Transverse colon (tissue), 4 donors: ENCODE data around the gene TAAR2. TPM values are rescaled to one million over a fixed set of nuclear protein-coding genes. Genes with fewer than 3 reads are reported as not detected.
"Not testable (repeated sequence)": the region's sequence is repeated elsewhere in the genome, so short reads cannot be mapped to it uniquely, and the experiment has no call there.

ENCODE experiments used
- DNase-seq: peaks from one replicate; pipeline ENCODE4 v3.0.0-alpha.2; 2019
- H3K27ac ChIP-seq, 4 donors: fragments of 200-600 bp; sonication (generic); 2 replicates each; pipeline ENCODE4 v1.5.1; 2016 to 2018; ENCODE audit warnings: inconsistent platforms in 4 of 4
- H3K27me3 ChIP-seq: fragments of 200-600 bp; sonication (generic); 2 replicates; pipeline ENCODE4 v1.5.1; 2017; ENCODE audit warnings: inconsistent platforms
- H3K36me3 ChIP-seq, 4 donors: fragments of 200-600 bp; sonication (generic); 2 replicates each; pipeline ENCODE4 v1.5.1; 2017 to 2019; ENCODE audit warnings: inconsistent platforms in 4 of 4
- H3K4me1 ChIP-seq, 4 donors: fragments of 200-600 bp; sonication (generic); 2 replicates each; pipeline ENCODE4 v1.5.1; 2017 to 2020; ENCODE audit warnings: inconsistent platforms in 4 of 4
- H3K4me3 ChIP-seq, 4 donors: fragments of 200-600 bp; sonication (generic); 1 replicate in 1 of 4; 2 replicates in 3 of 4; pipeline versions ENCODE4 v1.5.1 to v1.6.1; 2017 to 2019; ENCODE audit warnings: inconsistent platforms in 4 of 4
- H3K9me3 ChIP-seq, 2 donors: fragments of 200-600 bp; sonication (generic); 2 replicates each; pipeline ENCODE4 v1.5.1; 2017 to 2019; ENCODE audit warnings: inconsistent platforms in 2 of 2
- CTCF ChIP-seq, 5 experiments: fragments of 200-600 bp in 3 of 5; fragments of 450-650 bp in 2 of 5; sonication (generic) in 3 of 5; IDR thresholded peaks; 1 replicate in 2 of 5; 2 replicates in 3 of 5; pipeline ENCODE4 v1.5.1; 2016 to 2017; ENCODE audit warnings: antibody characterized with exemption in 5 of 5, inconsistent platforms in 3 of 5, mild to moderate bottlenecking in 2 of 5, moderate library complexity in 1 of 5
- EP300 ChIP-seq: sonication (generic); formaldehyde crosslinking; IDR thresholded peaks from one replicate; pipeline ENCODE4 v1.6.1; 2017; ENCODE audit warnings: antibody characterized with exemption, low read depth
- POLR2A ChIP-seq: fragments of 450-650 bp; IDR thresholded peaks from one replicate; pipeline ENCODE4 v1.6.1; 2016; ENCODE audit warnings: antibody characterized with exemption, mild to moderate bottlenecking, moderate library complexity
- POLR2AphosphoS5 ChIP-seq, 3 donors: sonication (generic); formaldehyde crosslinking; IDR thresholded peaks; one replicate each; pipeline ENCODE4 v1.6.1; 2016; ENCODE audit warnings: antibody characterized with exemption in 3 of 3
- WGBS, 2 donors: methylation state at CpG; one replicate each; pipeline ENCODE4 v1.1.5; 2018; ENCODE audit warnings: low coverage in 1 of 2; 5-methylcytosine and 5-hydroxymethylcytosine counted together
- in situ Hi-C, 4 donors: fragments of 200-750 bp; cut with MboI; loops; one replicate each; pipeline versions ENCODE4 v1.15.0 to v1.15.1; 2017; ENCODE audit warnings: low sequenced_read_pairs in 3 of 4, low pct_ligation_motif_present in 1 of 4, low pct_unique_long_range_greater_than_20kb in 1 of 4
- intact Hi-C: fragments of 100-400 bp; cut with DNase I; formaldehyde crosslinking; loops from one replicate; pipeline ENCODE4 v1.15.1; 2023; ENCODE audit warnings: low total_unique reads
- total RNA-seq, 4 donors: library from RNA; depleted of rRNA; stranded (reverse); fragments of >200 nt; gene quantifications; one replicate each; pipeline ENCODE4 v1.1.0, GENCODE V29; 2016

TAAR2 gene
- total RNA-seq, 4 donors from 2014 or later, result not detected

- Histone ChIP-seq H3K27me3 (no peaks in the 10 kb centered on the region), H3K36me3 (no peaks in the 10 kb centered on the region), H3K4me1 (no peaks in the 10 kb centered on the region), H3K27ac (no peak overlapping the region), H3K9me3 (no peaks in the 10 kb centered on the region), H3K4me3 (no peak overlapping the region)
- in situ Hi-C loops, result no loop called here
- 66 to 92% methylated on average over 3 of the region's 3 CpGs for WGBS, 2 donors
- no peak for TF ChIP-seq POLR2A
- intact Hi-C loops, result no loop called here
- DNase-seq, result no peak
Observed at GRCh38 chr6:132643547-132643946, 19.5 kb upstream of the TAAR2 start.

GRCh38 chr6:132637135-132637534 is 13.1 kb upstream of the TAAR2 start:
- DNase-seq, in situ Hi-C loops, H3K27me3 ChIP-seq, H3K4me1 ChIP-seq, H3K9me3 ChIP-seq, H3K36me3 ChIP-seq, H3K4me3 ChIP-seq, intact Hi-C loops, H3K27ac ChIP-seq: not testable (repeated sequence)
- WGBS, 2 donors, result 67 to 84% methylated on average over 1 of the region's 1 CpG

GRCh38 chr6:132635906-132636305 is 11.8 kb upstream of the TAAR2 start:
- intact Hi-C loops, in situ Hi-C loops: not testable (repeated sequence)

GRCh38 chr6:132635288-132635687 is 11.2 kb upstream of the TAAR2 start:
- intact Hi-C loops, DNase-seq, H3K36me3 ChIP-seq, H3K27ac ChIP-seq, H3K4me1 ChIP-seq, H3K27me3 ChIP-seq, in situ Hi-C loops, H3K9me3 ChIP-seq, H3K4me3 ChIP-seq: not testable (repeated sequence)
- WGBS, 2 donors, result 51% methylated on average over 3 of the region's 3 CpGs; no CpG with 5 or more reads in 1 of the 2 donors

More at GRCh38 chr6:132635906-132636305, 11.8 kb upstream of the TAAR2 start:
- not testable (repeated sequence) for H3K9me3 ChIP-seq, H3K4me1 ChIP-seq, H3K27me3 ChIP-seq, H3K36me3 ChIP-seq, H3K27ac ChIP-seq, DNase-seq, H3K4me3 ChIP-seq
- WGBS, 2 donors, result 64 to 77% methylated on average over 3 of the region's 3 CpGs

- Histone ChIP-seq H3K9me3 (peaks cover 0 to 3% of the 10 kb centered on the region in 2 donors), H3K4me1 (no peaks in the 10 kb centered on the region), H3K27me3 (no peaks in the 10 kb centered on the region), H3K27ac (no peak overlapping the region), H3K4me3 (no peak overlapping the region), H3K36me3 (no peaks in the 10 kb centered on the region)
- no peak for DNase-seq
- TF ChIP-seq POLR2A (no peak), CTCF (IDR thresholded peaks at IDR 0.05) (no peak), POLR2AphosphoS5 (IDR thresholded peaks at IDR 0.05) (no peak), EP300 (no peak)
- in situ Hi-C loops, result no loop called here
- intact Hi-C loops, result no loop called here
- 85 to 100% methylated on average over 1 to 4 of the region's 4 CpGs for WGBS, 2 donors
Observed at GRCh38 chr6:132634796-132635195, 10.7 kb upstream of the TAAR2 start.

GRCh38 chr6:132633362-132633761 is 9.3 kb upstream of the TAAR2 start:
- intact Hi-C loops (no loop called here), in situ Hi-C loops (no loop called here)
- peaks cover 0 to 3% of the 10 kb centered on the region in 2 donors for H3K9me3 ChIP-seq
- TF ChIP-seq POLR2A, result no peak
- no peak overlapping the region for H3K27ac ChIP-seq
- H3K36me3 ChIP-seq, result no peaks in the 10 kb centered on the region
- no peaks in the 10 kb centered on the region for H3K27me3 ChIP-seq
- no peaks in the 10 kb centered on the region for H3K4me1 ChIP-seq
- whole genome bisulfite sequencing, 2 donors, result 85 to 93% methylated on average over 2 of the region's 2 CpGs
- no peak for DNase-seq
- no peak overlapping the region for H3K4me3 ChIP-seq
